ENCODE measurements around the gene INSYN1. TPM values are rescaled to one million over a fixed set of nuclear protein-coding genes. Genes with fewer than 3 reads are reported as not detected.

Gene INSYN1
- total and polyA plus RNA-seq, 2 donors (not counting 3 experiments of a cell fraction or from before 2014, with no cell fraction given): 0.18 to 0.58 TPM

GRCh38 chr15:73755481-73755880 is 2.3 kb upstream of the INSYN1 start:
- CTCF ChIA-PET: no interaction called here
- H3K79me2 ChIP-seq (ENCODE audit: control insufficient read depth, insufficient read depth, low read length): no peaks in the 10 kb centered on the region
- DNase-seq (ENCODE audit: low read depth, low spot score) (no peak), FAIRE-seq (no peak)
- no peaks in the 10 kb centered on the region for H3K9me3 ChIP-seq (replicated peaks; ENCODE audit: control insufficient read depth, insufficient read depth, low read length)
- TF ChIP-seq JUN (IDR thresholded peaks at IDR 0.05; ENCODE audit: borderline replicate concordance, insufficient read depth, insufficient read length, low read depth) (no peak), POLR2AphosphoS5 (IDR thresholded peaks at IDR 0.05; ENCODE audit: insufficient read depth, low read depth, low read length) (no peak), POLR2A (IDR thresholded peaks at IDR 0.05; ENCODE audit: low read depth, low read length) (no peak), GATA2 (IDR thresholded peaks at IDR 0.05; ENCODE audit: insufficient read depth, insufficient read length, low read depth, low read length) (no peak), FOS (IDR thresholded peaks at IDR 0.05; ENCODE audit: borderline replicate concordance, insufficient read depth, low read length) (no peak), MYC (IDR thresholded peaks at IDR 0.05; ENCODE audit: low read depth, low read length) (no peak), EZH2 (IDR thresholded peaks at IDR 0.05; ENCODE audit: borderline replicate concordance, low read depth, low read length, severe bottlenecking) (no peak), CTCF (IDR thresholded peaks at IDR 0.05; ENCODE audit: extremely low read depth in 1 of 2, insufficient read depth in 1 of 2, low read depth in 1 of 2, low read length in 2 of 2) (no peak)
- no peaks in the 10 kb centered on the region for H3K36me3 ChIP-seq (ENCODE audit: control insufficient read depth in 2 of 2, extremely low read depth in 1 of 2, insufficient read depth in 2 of 2, low read length in 2 of 2)
- H2AFZ ChIP-seq (ENCODE audit: low read depth, low read length): no peak overlapping the region
- no peak overlapping the region for H3K27ac ChIP-seq (ENCODE audit: insufficient read depth, low read depth, low read length)
- BruUV-seq (replicated peaks): no TSS peak
- H3K9me1 ChIP-seq (replicated peaks; ENCODE audit: control insufficient read depth, extremely low read depth, insufficient read depth, low read length): no peaks in the 10 kb centered on the region
- H3K4me1 ChIP-seq (ENCODE audit: control insufficient read depth, extremely low read depth, insufficient read depth, low read length): no peaks in the 10 kb centered on the region
- dilution Hi-C loops (cut with MboI; ENCODE audit: extremely low pct_ligation_motif_present, low sequenced_read_pairs): no loop called here
- intact Hi-C loops (cut with micrococcal nuclease): no loop called here
- H4K20me1 ChIP-seq (replicated peaks; ENCODE audit: control insufficient read depth, extremely low read depth, insufficient read depth, low read length): no peaks in the 10 kb centered on the region
- H3K4me2 ChIP-seq (ENCODE audit: insufficient read depth, low read length): no peak overlapping the region
- no peak overlapping the region for H3K4me3 ChIP-seq (replicated peaks in 1 of 3; ENCODE audit: insufficient read depth in 1 of 3, low read depth in 1 of 3, low read length in 3 of 3)
- H3K9ac ChIP-seq (replicated peaks; ENCODE audit: extremely low read depth, insufficient read depth, low read length): no peak overlapping the region
- POLR2A ChIA-PET: no interaction called here
- peaks cover 26 to 33% of the 10 kb centered on the region in 2 experiments for H3K27me3 ChIP-seq (ENCODE audit: control insufficient read depth in 2 of 2, insufficient read depth in 2 of 2, low read length in 2 of 2)

All from endothelial cell of umbilical vein (primary cell).